ENCODE results near the gene CDH23.

DNA sequence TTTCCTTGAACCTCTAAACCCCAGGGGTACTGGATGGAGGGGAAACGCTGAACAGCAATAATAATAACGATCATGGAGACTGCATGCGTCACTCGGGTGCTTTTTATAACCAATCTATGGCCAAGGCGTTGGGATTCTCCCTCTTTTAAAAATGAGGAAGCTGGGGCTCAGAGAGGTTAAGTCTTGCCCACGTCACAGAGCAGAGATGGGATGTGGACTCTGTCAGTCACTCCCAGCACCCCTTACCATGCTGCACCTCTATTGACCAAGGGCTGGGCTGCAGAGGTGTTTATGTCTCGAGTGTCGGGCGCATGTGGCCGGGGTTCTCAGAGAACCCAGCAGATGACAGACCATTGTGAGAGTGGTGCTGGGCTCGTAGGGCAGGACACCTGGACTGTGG is 129.9 kb downstream of the CDH23 start:
- no peak for TF ChIP-seq POLR2A (IDR thresholded peaks at IDR 0.05; ENCODE audit: low read length)
- no peak for TF ChIP-seq GATA1 (IDR thresholded peaks at IDR 0.05; ENCODE audit: low read depth, low read length)

All from erythroblast (primary cell).